ENCODE data around the gene TBC1D19. TPM values are rescaled to one million over a fixed set of nuclear protein-coding genes. Genes with fewer than 3 reads are reported as not detected.
"Not testable (repeated sequence)": the region's sequence is repeated elsewhere in the genome, so short reads cannot be mapped to it uniquely, and the experiment has no call there.

TBC1D19 gene
- total RNA-seq, 6 experiments from 2014 or later = 8.5 to 14.4 (median 12.1) TPM

GRCh38 chr4:26574563-26574962 is 9.3 kb upstream of the TBC1D19 start:
- no peaks in the 10 kb centered on the region for H3K9me3 Mint-ChIP-seq
- H3K27me3 Mint-ChIP-seq (ENCODE audit: insufficient read depth) = no peaks in the 10 kb centered on the region
- no peaks in the 10 kb centered on the region for H3K36me3 Mint-ChIP-seq (ENCODE audit: low read depth)
- no peak for DNase-seq
- TF ChIP-seq CTCF (IDR thresholded peaks at IDR 0.05) = no peak
- no peak overlapping the region for H3K27ac Mint-ChIP-seq
- H3K4me1 Mint-ChIP-seq (ENCODE audit: low read depth) = peaks cover 47% of the 10 kb centered on the region
- no peak overlapping the region for H3K4me3 Mint-ChIP-seq

- no peak for TF ChIP-seq CTCF (IDR thresholded peaks at IDR 0.05)
- no peaks in the 10 kb centered on the region for H3K27me3 Mint-ChIP-seq (ENCODE audit: insufficient read depth)
- peak; percentile 49 for DNase-seq
- peak overlapping the region; percentile 39 for H3K4me3 Mint-ChIP-seq
- no peaks in the 10 kb centered on the region for H3K36me3 Mint-ChIP-seq (ENCODE audit: low read depth)
- no peaks in the 10 kb centered on the region for H3K9me3 Mint-ChIP-seq
- no peak overlapping the region; the same call in 1 of the 2 replicates for H3K27ac Mint-ChIP-seq
- H3K4me1 Mint-ChIP-seq (ENCODE audit: low read depth) = peaks cover 33% of the 10 kb centered on the region
Measured at GRCh38 chr4:26576231-26576739, 7.6 kb upstream of the TBC1D19 start.

GRCh38 chr4:26577066-26577465 is 6.8 kb upstream of the TBC1D19 start:
- no peaks in the 10 kb centered on the region for H3K9me3 Mint-ChIP-seq
- no peak overlapping the region for H3K27ac Mint-ChIP-seq
- no peak for TF ChIP-seq CTCF (IDR thresholded peaks at IDR 0.05)
- no peak overlapping the region for H3K4me3 Mint-ChIP-seq
- no peaks in the 10 kb centered on the region for H3K27me3 Mint-ChIP-seq (ENCODE audit: insufficient read depth)
- H3K36me3 Mint-ChIP-seq (ENCODE audit: low read depth) = no peaks in the 10 kb centered on the region
- peaks cover 28% of the 10 kb centered on the region for H3K4me1 Mint-ChIP-seq (ENCODE audit: low read depth)
- DNase-seq = no peak

- TF ChIP-seq CTCF (IDR thresholded peaks at IDR 0.05) = no peak
- no peaks in the 10 kb centered on the region for H3K9me3 Mint-ChIP-seq
- no peak for DNase-seq
- no peak overlapping the region for H3K4me3 Mint-ChIP-seq
- H3K27me3 Mint-ChIP-seq (ENCODE audit: insufficient read depth) = no peaks in the 10 kb centered on the region
- H3K27ac Mint-ChIP-seq = no peak overlapping the region
- peaks cover 26% of the 10 kb centered on the region for H3K4me1 Mint-ChIP-seq (ENCODE audit: low read depth)
- H3K36me3 Mint-ChIP-seq (ENCODE audit: low read depth) = no peaks in the 10 kb centered on the region
Measured at GRCh38 chr4:26579169-26579568, 4.7 kb upstream of the TBC1D19 start.

GRCh38 chr4:26581341-26581740 is 2.5 kb upstream of the TBC1D19 start:
- H3K9me3 Mint-ChIP-seq; H3K27ac Mint-ChIP-seq; H3K27me3 Mint-ChIP-seq (ENCODE audit: insufficient read depth); H3K36me3 Mint-ChIP-seq (ENCODE audit: low read depth); DNase-seq; H3K4me3 Mint-ChIP-seq: not testable (repeated sequence)
- peaks cover 35% of the 10 kb centered on the region for H3K4me1 Mint-ChIP-seq (ENCODE audit: low read depth)

DNA sequence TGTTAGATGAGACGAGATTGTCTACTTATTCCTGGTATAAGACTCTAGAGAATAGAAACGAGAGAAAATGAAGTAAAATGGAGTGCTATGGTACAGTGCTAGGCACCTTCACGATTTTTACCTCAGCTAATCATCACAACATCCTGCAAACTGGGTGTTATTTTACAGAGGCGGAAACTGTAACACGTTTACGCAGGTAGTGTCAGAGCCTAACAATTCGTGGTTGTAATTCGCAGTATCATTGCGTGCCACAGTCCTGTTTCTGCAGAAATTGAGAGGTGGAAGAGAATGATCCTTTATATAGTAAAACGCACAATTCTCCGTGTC is 383 bp upstream of the TBC1D19 start:
- H3K4me1 Mint-ChIP-seq (ENCODE audit: low read depth) = peaks cover 29% of the 10 kb centered on the region
- H3K4me3 Mint-ChIP-seq = peak overlapping the region; percentile 100
- H3K27ac Mint-ChIP-seq = peak overlapping the region; percentile 92
- TF ChIP-seq CTCF (IDR thresholded peaks at IDR 0.05) = no peak
- H3K9me3 Mint-ChIP-seq = no peaks in the 10 kb centered on the region
- no peaks in the 10 kb centered on the region; the same call in 1 of the 2 replicates for H3K36me3 Mint-ChIP-seq (ENCODE audit: low read depth)
- no peak for DNase-seq
- H3K27me3 Mint-ChIP-seq (ENCODE audit: insufficient read depth) = no peaks in the 10 kb centered on the region
